H9 (cell line): ENCODE measurements around the gene DGKH. TPM values are rescaled to one million over a fixed set of nuclear protein-coding genes. Genes with fewer than 3 reads are reported as not detected.

Experiments used
- DNase-seq: peaks from one replicate; pipeline ENCODE4 v3.0.0-alpha.2; 2017
- H2AFZ ChIP-seq: one replicate; pipeline ENCODE4 v1.6.1; 2013; ENCODE audit warnings: mild to moderate bottlenecking, low read length, control low read depth, moderate library complexity
- H2AK5ac ChIP-seq: 2 replicates; pipeline ENCODE4 v1.6.1; 2013; ENCODE audit warnings: low read length, control low read depth, mixed read lengths; ENCODE audit not compliant: insufficient read length
- H2BK120ac ChIP-seq: one replicate; pipeline ENCODE4 v1.6.1; 2013; ENCODE audit warnings: low read depth, mild to moderate bottlenecking, low read length, control low read depth, inconsistent platforms; ENCODE audit not compliant: poor library complexity, severe bottlenecking
- H2BK12ac ChIP-seq: 2 replicates; pipeline ENCODE4 v1.6.1; 2013; ENCODE audit warnings: low read length, control low read depth, mixed read lengths, low read depth; ENCODE audit not compliant: insufficient read length
- H2BK15ac ChIP-seq: 2 replicates; pipeline ENCODE4 v1.6.1; 2013; ENCODE audit warnings: low read depth, low read length, control low read depth
- H2BK20ac ChIP-seq: one replicate; pipeline ENCODE4 v1.6.1; 2013; ENCODE audit warnings: low read depth, mild to moderate bottlenecking, low read length, control low read depth, inconsistent platforms; ENCODE audit not compliant: poor library complexity, severe bottlenecking
- H2BK5ac ChIP-seq: 2 replicates; pipeline ENCODE4 v1.6.1; 2013; ENCODE audit warnings: low read length, control low read depth, mixed read lengths; ENCODE audit not compliant: insufficient read length
- H3K14ac ChIP-seq: 2 replicates; pipeline ENCODE4 v1.6.1; 2013; ENCODE audit warnings: low read length, control low read depth; ENCODE audit not compliant: insufficient read depth
- H3K18ac ChIP-seq: 2 replicates; pipeline ENCODE4 v1.6.1; 2013; ENCODE audit warnings: low read depth, mild to moderate bottlenecking, mixed read lengths, low read length, control low read depth; ENCODE audit not compliant: insufficient read length
- H3K23ac ChIP-seq: 2 replicates; pipeline ENCODE4 v1.6.1; 2013; ENCODE audit warnings: low read length, control low read depth, mixed read lengths, low read depth; ENCODE audit not compliant: insufficient read length
- H3K23me2 ChIP-seq: 2 replicates; pipeline ENCODE4 v1.6.1; 2013; ENCODE audit warnings: low read depth, mild to moderate bottlenecking, mixed read lengths, low read length, control low read depth; ENCODE audit not compliant: insufficient read length, poor library complexity, severe bottlenecking
- H3K27ac ChIP-seq: 2 replicates; pipeline ENCODE4 v1.5.1; 2013; ENCODE audit warnings: low read length, control low read depth, mixed read lengths, low read depth; ENCODE audit not compliant: insufficient read length
- H3K27me3 ChIP-seq: 2 replicates; pipeline ENCODE4 v1.6.1; 2013; ENCODE audit warnings: low read length, control low read depth, inconsistent platforms; ENCODE audit not compliant: insufficient read depth
- H3K4ac ChIP-seq: 2 replicates; pipeline ENCODE4 v1.6.1; 2013; ENCODE audit warnings: low read depth, mild to moderate bottlenecking, control low read depth, inconsistent platforms, low read length, moderate library complexity
- H3K4me1 ChIP-seq: 2 replicates; pipeline ENCODE4 v1.6.1; 2013; ENCODE audit warnings: low read length, control low read depth, inconsistent platforms; ENCODE audit not compliant: insufficient read depth
- H3K4me2 ChIP-seq: 2 replicates; pipeline ENCODE4 v1.6.1; 2013; ENCODE audit warnings: low read length, control low read depth, mixed read lengths; ENCODE audit not compliant: insufficient read length, insufficient read depth
- H3K56ac ChIP-seq: 2 replicates; pipeline ENCODE4 v1.6.1; 2013; ENCODE audit warnings: low read depth, mild to moderate bottlenecking, mixed read lengths, low read length, control low read depth; ENCODE audit not compliant: insufficient read length
- H3K79me1 ChIP-seq: 2 replicates; pipeline ENCODE4 v1.6.1; 2013; ENCODE audit warnings: low read depth, mild to moderate bottlenecking, moderate library complexity, low read length, control low read depth, inconsistent platforms; ENCODE audit not compliant: insufficient read depth, poor library complexity, severe bottlenecking
- H3K79me2 ChIP-seq: 2 replicates; pipeline ENCODE4 v1.6.1; 2013; ENCODE audit warnings: low read length, control low read depth, inconsistent platforms; ENCODE audit not compliant: insufficient read depth
- H3K9ac ChIP-seq: 2 replicates; pipeline ENCODE4 v1.6.1; 2013; ENCODE audit warnings: low read length, control low read depth, mixed read lengths; ENCODE audit not compliant: insufficient read length; ENCODE audit errors: extremely low read depth
- H3K9me3 ChIP-seq: one replicate; pipeline ENCODE4 v1.6.1; 2013; ENCODE audit warnings: low read depth, low read length, inconsistent platforms; ENCODE audit not compliant: control insufficient read depth
- H3T11ph ChIP-seq: one replicate; pipeline ENCODE4 v1.6.1; 2013; ENCODE audit warnings: mild to moderate bottlenecking, low read length, control low read depth, inconsistent platforms
- H4K20me1 ChIP-seq: one replicate; pipeline ENCODE4 v1.6.1; 2013; ENCODE audit not compliant: control insufficient read depth, insufficient read length, insufficient read depth
- H4K5ac ChIP-seq: 2 replicates; pipeline ENCODE4 v1.6.1; 2013; ENCODE audit warnings: low read depth, mild to moderate bottlenecking, mixed read lengths, low read length, control low read depth; ENCODE audit not compliant: insufficient read length
- H4K8ac ChIP-seq: replicated peaks from 2 replicates; pipeline ENCODE4 v1.6.1; 2013; ENCODE audit warnings: low read length, control low read depth, mixed read lengths, low read depth; ENCODE audit not compliant: insufficient read length
- H4K91ac ChIP-seq: 2 replicates; pipeline ENCODE4 v1.6.1; 2013; ENCODE audit warnings: low read depth, mild to moderate bottlenecking, moderate library complexity, mixed read lengths, low read length, control low read depth; ENCODE audit not compliant: insufficient read length
- H3K27ac Mint-ChIP-seq, 3 experiments: 2 replicates in 2 of 3; 3 replicates in 1 of 3; pipeline ENCODE4 v1.8.0; 2020 to 2021; ENCODE audit warnings: mixed read lengths in 3 of 3, mild to moderate bottlenecking in 1 of 3, moderate library complexity in 1 of 3
- H3K27me3 Mint-ChIP-seq: 2 replicates; pipeline ENCODE4 v1.8.0; 2021; ENCODE audit warnings: low read depth, mild to moderate bottlenecking, moderate library complexity, mixed read lengths
- H3K36me3 Mint-ChIP-seq, 3 experiments: 2 replicates in 2 of 3; 3 replicates in 1 of 3; pipeline ENCODE4 v1.8.0; 2020 to 2021; ENCODE audit warnings: low read depth in 3 of 3, mixed read lengths in 3 of 3; ENCODE audit not compliant: insufficient read depth in 1 of 3
- H3K4me1 Mint-ChIP-seq, 2 experiments: 2 replicates each; pipeline ENCODE4 v1.8.0; 2020; ENCODE audit warnings: mixed read lengths in 2 of 2
- H3K4me3 Mint-ChIP-seq, 2 experiments: 2 replicates in 1 of 2; 3 replicates in 1 of 2; pipeline ENCODE4 v1.8.0; 2020 to 2021; ENCODE audit warnings: mild to moderate bottlenecking in 2 of 2, mixed read lengths in 2 of 2, moderate library complexity in 1 of 2
- H3K9me3 Mint-ChIP-seq, 2 experiments: 2 replicates in 1 of 2; 3 replicates in 1 of 2; pipeline ENCODE4 v1.8.0; 2020; ENCODE audit warnings: mild to moderate bottlenecking in 2 of 2, mixed read lengths in 2 of 2, moderate library complexity in 1 of 2
- WGBS: extraction: QIAGEN DNeasy Blood & Tissue Kit; methylation state at CpG from one replicate; pipeline ENCODE4 v1.1.7; 2013; ENCODE audit warnings: missing lambda C conversion rate, low lambda C conversion rate, mixed read lengths; ENCODE audit not compliant: insufficient read length; ENCODE audit errors: extremely low coverage; 5-methylcytosine and 5-hydroxymethylcytosine counted together
- total RNA-seq: library from RNA; stranded (reverse); gene quantifications from 2 replicates; pipeline ENCODE4 v1.2.1, GENCODE V29; 2021
- TF ChIP-seq, protein P1 (sequence below): fragments of 200-600 bp; sonication (generic); conservative IDR thresholded peaks from 3 replicates; pipeline ENCODE4 v1.8.0; 2021; ENCODE audit warnings: antibody characterized with exemption, mild to moderate bottlenecking

Gene DGKH
- total RNA-seq, 1 experiment from 2014 or later = 8.6 TPM

DNA sequence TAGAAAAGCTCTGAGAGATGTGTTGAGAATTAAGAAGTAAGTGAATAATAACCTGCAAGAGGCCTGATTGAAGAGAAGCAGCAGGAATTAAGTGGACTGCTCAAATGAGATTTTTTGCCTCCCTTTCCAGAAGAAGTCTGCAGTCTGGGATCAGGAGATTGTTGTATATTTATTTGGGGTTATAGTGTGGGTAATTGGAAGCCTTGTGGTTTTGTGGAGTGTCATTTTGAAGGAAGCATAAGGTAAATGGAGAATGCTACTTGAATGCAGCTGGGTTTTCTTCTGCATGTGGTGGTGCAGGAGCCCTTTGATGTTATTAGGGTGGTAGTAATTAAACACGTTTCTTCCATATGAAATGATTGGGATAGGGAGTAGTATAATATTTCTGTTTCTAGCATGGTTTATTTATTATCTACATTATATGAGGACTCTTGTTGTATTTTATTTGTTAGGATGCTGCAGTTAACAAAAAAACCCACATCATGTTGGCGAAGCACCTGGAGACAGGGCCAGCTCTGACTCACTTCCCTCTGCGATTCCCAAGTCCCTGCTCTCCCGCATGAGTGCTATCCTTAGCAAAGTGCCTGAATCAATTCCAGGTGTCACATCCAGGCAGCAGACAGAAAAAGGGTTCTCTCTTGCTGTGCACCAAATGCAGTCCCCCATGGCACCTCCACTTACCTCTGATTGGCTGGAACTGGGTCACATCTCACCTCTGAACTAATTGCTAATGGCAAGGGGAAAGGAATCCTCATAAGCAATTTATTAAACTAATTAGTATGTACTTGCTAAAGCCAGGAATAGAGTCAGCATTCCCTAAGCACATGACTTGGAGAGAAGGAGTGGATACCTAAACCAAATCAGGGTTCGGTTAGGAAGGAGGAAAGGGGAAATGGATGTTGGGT lies 54.8 kb downstream of the DGKH start:
- Mint-ChIP-seq H3K9me3 (peaks cover 2 to 4% of the 10 kb centered on the region in 2 experiments; a peak in 1 of 5 replicates), H3K27ac (no peak overlapping the region), H3K4me1 (peaks cover 6 to 11% of the 10 kb centered on the region in 2 experiments), H3K4me3 (no peak overlapping the region; a peak in 1 of 5 replicates), H3K36me3 (peaks cover 0 to 7% (median 6%) of the 10 kb centered on the region in 3 experiments; a peak in 4 of 7 replicates), H3K27me3 (no peaks in the 10 kb centered on the region)
- Histone ChIP-seq H3K18ac (no peak overlapping the region), H2BK15ac (no peak overlapping the region), H3K14ac (no peak overlapping the region), H3K9ac (no peak overlapping the region), H3K79me1 (no peaks in the 10 kb centered on the region), H3K27ac (no peak overlapping the region), H2BK120ac (no peak overlapping the region), H3K79me2 (no peaks in the 10 kb centered on the region), H4K8ac (no peak overlapping the region), H3T11ph (no peak overlapping the region), H4K5ac (no peak overlapping the region), H3K4ac (no peak overlapping the region), H3K23me2 (no peaks in the 10 kb centered on the region), H3K4me2 (no peak overlapping the region), H2AK5ac (no peak overlapping the region), H4K20me1 (no peaks in the 10 kb centered on the region), H3K56ac (no peak overlapping the region), H2BK12ac (no peak overlapping the region), H3K9me3 (no peaks in the 10 kb centered on the region), H2AFZ (no peak overlapping the region), H3K23ac (no peak overlapping the region), H2BK5ac (no peak overlapping the region), H2BK20ac (no peak overlapping the region), H3K27me3 (no peaks in the 10 kb centered on the region), H3K4me1 (no peaks in the 10 kb centered on the region), H4K91ac (no peak overlapping the region)
- no peak for DNase-seq
- TF ChIP-seq, protein P1, sequence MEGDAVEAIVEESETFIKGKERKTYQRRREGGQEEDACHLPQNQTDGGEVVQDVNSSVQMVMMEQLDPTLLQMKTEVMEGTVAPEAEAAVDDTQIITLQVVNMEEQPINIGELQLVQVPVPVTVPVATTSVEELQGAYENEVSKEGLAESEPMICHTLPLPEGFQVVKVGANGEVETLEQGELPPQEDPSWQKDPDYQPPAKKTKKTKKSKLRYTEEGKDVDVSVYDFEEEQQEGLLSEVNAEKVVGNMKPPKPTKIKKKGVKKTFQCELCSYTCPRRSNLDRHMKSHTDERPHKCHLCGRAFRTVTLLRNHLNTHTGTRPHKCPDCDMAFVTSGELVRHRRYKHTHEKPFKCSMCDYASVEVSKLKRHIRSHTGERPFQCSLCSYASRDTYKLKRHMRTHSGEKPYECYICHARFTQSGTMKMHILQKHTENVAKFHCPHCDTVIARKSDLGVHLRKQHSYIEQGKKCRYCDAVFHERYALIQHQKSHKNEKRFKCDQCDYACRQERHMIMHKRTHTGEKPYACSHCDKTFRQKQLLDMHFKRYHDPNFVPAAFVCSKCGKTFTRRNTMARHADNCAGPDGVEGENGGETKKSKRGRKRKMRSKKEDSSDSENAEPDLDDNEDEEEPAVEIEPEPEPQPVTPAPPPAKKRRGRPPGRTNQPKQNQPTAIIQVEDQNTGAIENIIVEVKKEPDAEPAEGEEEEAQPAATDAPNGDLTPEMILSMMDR = no peak
- no CpG with 5 or more reads among the region's 5 CpGs for WGBS
